Myocyte (in vitro differentiated cells): ENCODE data around the gene SMPD3. TPM values are rescaled to one million over a fixed set of nuclear protein-coding genes. Genes with fewer than 3 reads are reported as not detected.

Source experiments
- DNase-seq: peaks from one replicate; pipeline ENCODE4 v3.0.0-alpha.2; 2012; ENCODE audit warnings: low read depth
- total RNA-seq: library from RNA; depleted of rRNA; stranded (reverse); fragments of >200 nt; gene quantifications from 2 replicates; pipeline ENCODE4 v1.2.3, GENCODE V29; 2014

The SMPD3 gene
- total RNA-seq, 1 donor from 2014 or later = not detected

DNA sequence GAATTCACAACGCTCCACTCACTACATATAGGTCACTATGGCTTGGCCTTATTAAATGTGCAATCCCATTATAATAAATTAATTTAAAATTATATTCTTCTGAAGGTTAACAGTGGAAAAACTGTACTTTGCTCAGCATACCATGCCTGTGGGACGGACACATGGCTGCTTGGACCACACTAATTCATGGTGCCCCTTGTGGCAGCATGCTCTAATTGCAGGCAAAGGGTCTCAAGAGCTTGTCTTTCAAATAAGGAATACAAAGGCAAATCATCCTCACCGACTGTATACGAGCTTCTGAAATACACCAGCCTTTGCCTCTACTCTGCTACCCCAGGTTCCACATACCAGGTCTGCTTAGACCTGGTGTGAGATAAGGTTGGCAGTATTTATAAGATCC lies 11.7 kb downstream of the SMPD3 start:
- no peak for DNase-seq

DNA sequence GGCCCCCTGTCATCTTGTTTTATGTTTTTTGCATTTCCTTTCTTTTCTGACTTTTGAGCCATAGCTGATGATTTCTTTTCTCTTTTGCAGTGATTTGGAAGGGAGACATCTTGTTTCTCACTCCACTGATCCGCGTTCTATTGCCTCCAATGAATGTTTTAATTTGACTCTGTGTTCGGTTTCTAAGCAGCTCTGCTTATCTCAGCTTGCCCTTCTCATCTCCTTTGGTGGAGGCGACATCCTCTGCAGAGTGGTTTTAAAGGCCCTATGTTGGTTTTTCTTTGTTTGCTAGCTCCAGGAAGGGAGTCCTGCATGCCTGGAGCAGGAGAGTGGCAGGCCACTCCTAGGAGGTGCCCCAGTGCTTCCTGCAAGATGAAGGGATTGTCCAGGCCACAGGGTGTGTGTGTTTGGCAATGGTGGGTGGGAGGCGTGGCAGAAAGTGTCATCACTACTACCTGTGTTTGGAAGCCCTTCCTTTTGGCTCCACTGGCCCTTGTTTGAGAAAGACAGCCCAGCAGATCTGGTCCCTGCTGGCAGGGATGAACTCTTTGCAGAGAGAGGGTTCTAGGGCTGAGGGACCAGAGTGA lies 13.6 kb downstream of the SMPD3 start:
- DNase-seq = no peak

DNA sequence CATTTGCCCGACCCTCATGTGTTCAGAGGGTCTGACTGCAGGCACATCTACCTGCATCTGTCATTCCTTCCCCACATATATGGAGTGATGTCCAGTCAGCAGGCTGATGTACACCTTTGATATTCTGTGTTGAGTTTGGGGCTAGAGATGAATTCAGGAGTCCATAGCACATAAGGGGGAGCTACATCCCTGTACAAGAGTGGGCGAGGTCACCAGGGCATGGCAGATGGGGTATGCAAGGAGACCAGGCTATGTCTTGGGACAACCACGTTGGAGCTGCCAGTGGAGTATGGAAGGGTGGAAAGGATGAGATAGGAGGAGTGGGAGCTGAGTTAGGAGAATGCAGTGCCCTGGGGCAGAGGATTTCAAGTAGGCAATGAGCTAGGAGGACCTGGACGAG lies 15.0 kb downstream of the SMPD3 start:
- no peak for DNase-seq

DNA sequence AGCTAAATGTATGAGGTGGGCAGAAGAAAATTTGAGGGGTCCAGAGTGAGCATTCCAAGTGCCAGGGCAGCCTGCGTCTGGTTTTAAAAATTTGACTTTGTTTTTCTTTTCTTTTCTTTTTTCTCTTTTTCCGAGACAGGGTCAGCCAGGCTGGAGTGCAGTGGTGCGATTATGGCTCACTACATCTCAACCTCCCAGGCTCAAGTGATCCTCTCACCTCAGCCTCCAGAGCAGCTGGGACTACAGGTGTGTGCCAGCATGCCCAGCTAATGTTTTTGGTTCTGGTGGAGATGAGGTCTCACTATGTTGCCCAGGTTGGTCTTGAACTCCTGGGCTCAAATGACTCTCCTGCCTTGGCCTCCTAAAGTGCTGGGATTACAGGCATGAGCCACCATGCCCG lies 15.6 kb downstream of the SMPD3 start:
- DNase-seq = no peak

DNA sequence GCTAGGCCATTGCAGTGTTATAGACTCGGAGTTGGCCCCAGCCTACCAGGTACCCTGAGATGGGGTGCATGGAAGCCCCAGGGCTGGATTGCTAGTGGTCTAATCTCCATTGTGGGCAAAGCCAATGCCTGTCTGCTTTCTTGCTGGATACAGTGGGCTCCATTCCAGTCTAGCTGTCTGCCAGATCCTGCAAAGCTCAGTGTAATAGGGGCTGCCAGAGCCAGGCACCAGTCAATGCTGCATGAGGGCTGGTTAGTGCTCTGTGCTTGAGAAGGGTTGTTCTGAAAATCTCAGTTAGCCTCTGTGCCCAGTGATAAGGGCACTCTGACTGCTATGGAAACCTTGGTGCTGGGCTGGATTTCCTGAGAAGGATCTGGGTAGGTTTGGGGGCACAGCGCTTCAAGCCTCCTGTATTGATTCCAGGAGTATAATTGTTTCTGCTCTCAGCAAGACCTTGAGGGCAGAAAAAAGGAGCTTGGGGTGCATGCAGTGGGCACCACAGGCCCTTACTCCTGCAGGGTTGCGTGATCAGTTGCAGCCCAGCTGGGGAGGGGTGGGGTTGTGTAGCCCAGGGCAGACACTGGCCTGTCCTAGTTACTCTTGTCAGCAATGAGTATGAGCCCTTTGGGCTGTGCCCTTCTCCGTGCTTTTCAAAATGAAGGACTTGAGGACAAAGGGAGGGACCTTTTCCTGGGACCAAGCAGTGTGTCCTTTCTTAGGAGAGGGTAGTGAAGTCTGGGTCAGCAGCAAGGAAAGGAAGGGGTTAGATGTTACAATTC lies 19.0 kb downstream of the SMPD3 start:
- no peak for DNase-seq

DNA sequence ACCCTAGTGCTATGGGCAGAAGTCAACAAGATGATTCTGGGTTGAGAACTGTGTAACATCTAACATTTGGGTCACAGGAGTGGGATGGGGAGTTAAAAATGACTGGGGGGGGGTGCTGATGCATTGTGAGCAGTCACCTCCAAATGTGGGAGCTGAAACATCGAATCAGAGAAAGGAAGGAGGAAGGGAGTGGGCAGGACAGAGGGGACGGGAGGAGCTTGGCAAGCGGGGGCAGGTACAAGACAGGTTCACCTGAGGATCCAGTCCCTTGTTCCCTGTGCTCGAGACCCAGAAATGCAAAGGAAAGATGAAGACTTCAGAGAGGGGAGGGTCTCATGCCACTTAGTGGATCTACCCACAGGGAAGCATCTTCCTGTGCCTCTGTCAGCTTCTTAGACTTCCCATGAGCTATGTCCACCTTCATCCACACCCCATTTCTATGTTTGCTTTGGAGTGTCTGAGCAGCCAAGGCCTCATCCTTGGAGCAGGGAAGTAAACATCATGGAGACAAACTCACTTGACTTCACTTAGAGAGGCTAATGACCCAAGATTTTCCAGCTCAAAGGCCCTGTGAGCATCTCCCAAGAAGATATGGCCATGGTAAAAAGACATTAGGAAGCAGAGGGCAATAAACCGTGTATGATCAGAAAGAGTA lies 20.5 kb downstream of the SMPD3 start:
- DNase-seq = no peak

DNA sequence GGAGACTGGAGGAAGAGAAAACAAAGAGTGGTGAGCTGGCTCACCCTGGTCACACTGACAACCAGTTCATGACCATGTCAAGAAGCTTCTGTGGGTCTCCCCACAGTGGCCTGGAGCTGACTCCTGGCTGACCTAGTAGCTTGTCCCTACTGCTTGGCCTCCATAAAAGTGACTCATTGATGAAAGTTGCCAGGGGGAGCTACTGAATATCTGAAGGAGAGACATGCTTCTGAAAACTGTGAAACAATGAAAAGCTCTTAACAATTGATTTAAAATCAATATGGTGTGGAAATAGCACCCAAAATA lies 22.0 kb downstream of the SMPD3 start:
- DNase-seq = no peak

DNA sequence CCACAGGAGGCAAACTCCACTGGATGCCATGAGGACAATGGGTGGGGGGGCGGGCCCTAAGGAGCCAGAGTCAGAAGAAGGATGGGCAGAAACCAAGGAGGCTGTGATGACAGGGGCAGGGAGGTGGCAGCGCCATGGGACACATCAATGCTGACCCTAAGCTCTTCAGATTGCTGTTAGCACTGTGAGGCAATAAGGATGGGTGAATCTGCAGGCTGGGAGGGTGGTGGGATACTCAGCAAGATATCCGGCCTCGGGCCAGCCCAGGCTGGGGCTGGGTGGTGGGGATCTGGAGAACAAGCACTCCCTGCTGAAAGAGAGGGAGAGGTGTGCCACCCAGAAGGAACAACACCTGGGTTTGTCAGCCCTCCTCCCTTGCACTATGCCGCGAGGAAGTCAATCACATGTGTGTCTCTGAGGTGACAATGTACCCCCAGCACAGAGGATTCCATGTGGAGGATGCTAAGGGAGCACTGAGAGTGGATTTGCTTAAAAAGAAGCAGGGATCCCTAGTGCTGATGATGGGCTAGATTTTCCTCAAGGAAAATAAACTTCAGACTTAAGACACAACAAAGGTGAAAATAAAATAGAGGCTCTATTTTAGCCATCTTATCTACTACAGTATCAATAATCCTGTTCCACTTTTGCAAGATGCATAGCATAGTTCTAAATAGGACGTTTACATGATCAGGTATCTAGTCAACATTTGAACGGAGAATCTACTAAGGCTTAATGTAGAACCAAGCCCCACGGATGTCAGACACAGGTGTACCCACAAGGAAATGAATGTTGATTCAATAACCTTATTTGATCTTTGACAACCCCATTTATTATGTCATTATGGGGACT lies 22.6 kb downstream of the SMPD3 start:
- no peak for DNase-seq

DNA sequence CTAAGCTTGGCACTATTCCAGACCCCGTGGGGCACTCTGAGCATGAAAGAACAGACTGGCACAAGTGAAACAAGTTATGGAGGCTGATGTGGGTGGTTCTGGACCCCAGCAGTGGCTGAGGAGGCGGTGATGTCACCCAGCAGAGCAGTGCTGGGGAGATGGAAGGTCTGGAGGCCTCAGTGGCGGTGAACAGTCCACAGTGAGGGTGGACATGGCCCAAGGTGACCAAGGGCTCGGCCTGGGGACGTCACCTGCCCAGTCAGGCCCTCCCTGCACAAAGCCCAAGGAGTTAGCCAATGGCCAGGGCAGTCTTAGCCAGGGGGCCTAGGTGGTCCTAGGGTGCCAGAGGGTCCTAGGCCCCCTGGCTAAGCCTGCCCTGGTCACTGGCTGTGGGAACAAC lies 24.5 kb downstream of the SMPD3 start:
- DNase-seq = no peak

DNA sequence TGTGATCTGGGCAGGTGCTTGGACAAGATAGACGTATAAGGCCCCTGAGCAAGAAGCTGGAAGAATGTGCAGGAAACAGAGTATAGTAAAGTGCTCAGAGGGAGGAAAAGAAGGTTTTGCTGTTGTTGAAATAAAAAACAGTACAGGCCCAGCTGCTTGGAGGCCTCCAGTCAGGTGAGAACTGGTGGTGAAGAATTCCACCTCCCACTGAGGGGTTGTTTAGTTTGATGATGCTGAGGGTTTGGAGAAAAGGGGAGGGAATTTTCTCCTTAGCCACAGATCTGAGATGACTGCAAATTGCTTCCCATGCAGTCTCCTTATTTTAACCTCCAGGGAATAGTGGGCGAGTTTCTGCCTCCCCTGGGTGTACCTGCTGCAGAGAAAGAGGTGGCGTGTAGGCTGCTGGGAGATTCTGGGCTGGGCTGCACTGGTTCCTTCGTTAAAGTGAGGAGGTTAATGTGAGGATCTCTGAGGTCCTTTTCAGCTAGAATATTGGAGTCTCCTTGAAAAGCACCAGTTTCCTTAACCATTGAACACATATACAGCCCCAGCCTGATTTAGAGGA lies 25.8 kb downstream of the SMPD3 start:
- no peak for DNase-seq

DNA sequence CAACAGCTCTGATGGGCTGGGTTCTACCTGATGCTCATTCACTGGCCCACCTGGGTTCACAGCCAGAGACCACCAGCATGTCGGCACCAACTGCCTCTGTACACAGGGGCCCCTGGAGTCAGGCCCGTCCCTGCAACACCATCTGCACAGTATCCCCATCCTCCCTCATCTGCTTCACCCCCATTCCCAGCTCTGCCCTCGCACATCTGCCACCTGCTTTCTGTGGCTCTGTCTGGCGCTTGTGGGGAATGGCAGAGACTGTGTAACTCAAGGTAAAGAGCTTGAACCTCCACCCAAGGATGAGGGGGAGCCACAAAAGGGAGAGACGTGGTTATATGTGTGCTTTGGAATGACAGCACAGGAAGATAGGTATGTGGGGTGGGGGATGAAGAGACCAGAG lies 27.2 kb downstream of the SMPD3 start:
- no peak for DNase-seq

DNA sequence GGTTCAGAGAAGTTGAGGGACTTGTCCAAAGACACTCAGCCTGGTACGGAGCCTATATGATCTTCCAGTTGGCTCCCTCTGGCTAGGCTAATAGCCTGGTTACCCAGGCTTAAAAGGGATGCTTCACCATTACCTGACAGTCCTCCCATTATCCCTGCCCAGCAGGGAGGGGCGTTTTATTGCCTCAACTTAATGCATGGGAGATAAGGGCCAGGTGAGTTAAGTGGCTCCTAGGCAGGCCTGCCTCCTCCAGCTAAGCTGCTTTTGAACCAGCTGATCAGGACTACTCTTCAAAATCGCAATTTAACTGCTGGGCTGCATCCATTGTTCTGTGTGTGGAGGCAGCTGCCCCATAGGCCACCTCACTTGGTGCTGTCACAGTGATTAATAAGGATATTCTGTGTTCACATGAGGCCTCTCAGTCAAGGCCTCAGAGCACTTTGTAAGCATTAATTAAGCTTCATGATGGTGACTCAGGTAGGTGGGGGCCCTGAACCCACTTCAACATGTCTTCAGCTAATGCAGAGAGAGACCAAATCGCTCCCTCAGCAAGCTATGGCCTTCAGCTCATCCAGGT lies 27.9 kb downstream of the SMPD3 start:
- DNase-seq = no peak

DNA sequence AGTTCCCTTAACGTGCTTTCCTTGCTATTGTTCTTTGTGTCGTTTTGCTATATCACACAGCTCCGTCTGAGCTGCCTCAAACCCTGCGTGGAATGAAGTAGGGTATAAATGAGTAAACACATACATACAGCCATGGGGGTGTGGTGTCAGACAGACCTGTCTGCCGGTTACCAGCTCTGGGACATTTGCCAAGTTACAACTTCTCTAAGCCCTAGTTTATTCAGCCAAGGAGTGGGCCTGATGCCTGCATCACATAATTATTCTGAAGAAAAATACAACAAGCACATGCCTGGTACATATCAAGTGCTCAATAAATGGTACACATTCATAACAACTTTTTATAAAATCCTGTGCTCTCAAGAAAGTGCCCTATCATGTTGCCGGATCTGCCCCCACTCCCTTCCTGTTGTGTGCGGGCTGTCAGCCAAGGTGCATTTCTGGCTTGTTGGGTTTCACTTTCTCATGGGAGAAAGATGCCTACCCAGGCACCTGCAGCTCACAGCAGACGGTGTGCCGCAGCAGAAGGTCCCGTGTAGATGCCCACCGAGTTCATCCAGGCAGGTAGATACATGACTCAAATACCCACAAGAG lies 30.5 kb downstream of the SMPD3 start:
- DNase-seq = no peak

DNA sequence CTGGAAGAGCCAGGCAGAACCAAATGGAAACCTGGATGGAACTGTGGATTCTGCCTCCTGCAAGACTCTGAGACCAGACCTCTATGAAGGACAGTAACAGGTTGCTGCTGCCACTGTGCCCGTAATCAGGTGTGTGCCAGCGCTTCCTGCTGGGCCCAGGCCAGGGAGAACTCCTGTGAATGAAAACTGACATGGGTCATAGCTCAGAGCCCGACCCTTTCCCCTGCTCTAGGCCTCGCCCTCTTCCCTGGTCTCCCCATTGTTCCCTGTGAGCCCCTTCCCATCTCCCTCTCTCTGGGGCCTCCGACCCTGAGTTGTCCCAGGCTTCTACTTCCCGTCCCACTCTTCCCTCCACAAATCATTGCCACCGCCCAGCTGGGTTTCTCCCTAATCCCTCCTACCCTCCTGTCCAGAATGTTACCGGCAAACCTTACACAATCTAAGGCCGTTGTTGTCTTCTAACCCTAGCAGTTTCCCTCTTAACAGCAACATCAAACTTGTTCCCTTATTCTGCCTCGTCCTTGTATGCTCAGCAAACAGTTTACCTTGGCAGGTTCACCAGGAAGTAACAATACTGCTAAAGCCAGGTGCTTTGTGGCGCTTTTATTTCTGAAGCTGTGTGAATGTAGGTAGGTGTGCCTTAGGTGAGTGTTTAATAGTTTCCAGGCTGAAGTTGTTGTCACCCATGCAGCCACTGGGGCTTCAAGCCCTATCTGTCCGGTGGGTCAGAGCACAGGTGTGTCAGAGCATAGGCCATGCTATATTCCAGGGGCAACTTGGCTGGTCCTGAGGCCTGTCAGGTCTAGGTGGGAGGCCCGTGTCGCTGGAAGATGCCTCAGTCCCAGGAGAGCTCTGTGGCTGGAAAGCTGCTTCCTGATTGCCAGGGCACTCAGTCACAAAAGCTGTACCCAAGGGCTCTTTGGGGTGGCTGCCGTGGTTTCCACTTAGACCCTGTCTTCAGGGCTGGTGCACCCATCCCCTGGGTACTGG lies 32.0 kb downstream of the SMPD3 start:
- DNase-seq = no peak

DNA sequence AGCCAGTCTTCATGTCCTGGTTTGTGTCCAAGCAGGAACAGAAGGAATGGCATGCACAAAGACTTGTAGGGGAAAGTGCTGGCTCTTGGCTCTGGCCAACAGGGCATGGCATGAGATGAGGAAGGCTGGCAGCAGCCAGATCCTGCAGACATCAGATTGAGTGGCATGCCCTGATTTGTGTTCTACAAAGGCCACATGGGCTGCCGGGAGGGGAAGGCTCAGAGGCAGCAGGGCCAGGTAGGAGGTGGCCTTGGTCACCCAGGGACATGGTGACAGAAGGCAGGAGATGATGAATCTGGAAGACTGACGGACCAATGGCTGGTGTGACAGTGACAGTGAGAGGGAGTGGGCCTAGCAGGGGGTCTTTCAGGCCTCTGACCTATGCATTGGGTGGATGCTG lies 33.7 kb downstream of the SMPD3 start:
- no peak for DNase-seq

DNA sequence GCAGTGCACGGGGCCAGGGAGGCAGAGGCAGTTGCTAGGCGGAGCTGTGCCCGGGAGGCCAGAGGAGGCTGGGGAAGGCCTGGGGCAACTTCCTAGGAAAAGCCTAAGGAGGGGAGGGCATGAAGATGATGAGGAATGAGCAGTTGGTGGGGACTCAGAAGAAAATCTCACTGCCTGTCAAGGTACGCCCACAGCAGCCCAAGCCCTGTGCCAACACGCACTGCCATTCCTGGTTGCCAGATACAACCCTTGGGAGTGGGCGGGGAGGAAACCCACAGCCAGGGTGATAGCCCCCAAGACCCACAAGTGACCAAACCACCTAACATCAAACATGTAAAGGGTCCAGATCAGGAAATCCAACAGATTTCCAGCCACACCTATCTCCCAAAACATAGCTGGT lies 36.2 kb downstream of the SMPD3 start:
- no peak for DNase-seq

DNA sequence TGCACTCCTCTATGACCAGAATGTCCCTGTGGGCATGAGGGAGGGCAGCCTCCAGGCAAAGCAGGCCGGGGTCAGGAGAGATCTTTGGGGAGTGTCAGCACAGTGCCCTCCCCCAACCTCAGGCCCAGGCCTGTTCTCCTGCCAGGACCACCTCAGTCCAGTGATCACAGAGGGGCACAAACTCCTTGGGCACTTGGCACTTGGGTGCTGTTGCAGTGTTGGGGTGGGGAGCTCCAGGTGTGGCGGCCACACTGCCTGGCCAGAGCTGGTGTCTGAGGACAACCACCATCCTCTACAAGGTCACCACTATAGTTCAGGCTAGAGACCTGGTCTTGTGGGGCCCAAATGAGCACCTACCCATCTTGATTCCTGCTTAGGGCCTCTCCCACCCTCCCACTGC lies 37.2 kb downstream of the SMPD3 start:
- no peak for DNase-seq

DNA sequence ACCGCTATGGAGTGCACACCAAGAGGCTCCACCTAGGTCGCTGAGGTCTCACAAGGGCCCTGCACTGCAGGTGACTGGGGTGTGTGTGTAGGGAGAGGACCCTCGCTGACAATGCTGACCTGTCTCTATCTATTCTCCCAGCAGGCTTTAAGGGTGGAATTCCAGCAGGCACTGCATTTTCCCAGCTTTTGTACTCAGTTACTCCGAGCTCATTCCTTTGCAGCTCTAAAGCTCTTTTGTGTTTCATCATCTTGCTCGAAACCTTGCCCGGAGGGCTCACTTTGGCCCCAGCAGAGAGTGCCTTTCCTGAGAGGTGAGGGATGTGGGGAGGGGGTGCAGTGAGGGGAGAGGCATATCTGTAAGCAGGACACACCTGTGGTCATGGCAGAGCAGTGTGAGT lies 39.3 kb downstream of the SMPD3 start:
- DNase-seq = no peak

DNA sequence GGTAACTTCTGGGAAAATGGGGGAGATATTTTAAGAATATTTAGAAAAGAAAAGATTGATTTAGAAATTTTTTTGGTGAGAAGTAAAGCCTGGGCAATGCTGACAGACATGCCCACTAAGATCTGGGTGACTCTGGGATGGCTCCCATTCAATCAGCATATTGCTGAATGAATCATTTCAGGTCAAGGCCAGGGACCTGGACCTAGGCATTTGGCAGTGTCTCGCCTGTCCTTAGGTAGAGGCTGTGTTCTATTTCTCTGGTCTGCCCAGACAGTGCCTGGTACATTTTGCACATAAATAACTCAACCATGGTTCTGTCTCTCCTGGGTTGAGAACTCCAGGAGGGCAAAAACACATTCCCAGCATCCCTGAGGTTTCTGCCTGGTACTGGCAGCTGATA lies 39.9 kb downstream of the SMPD3 start:
- DNase-seq = no peak
